ENCODE data around the gene KLHL30. TPM values are rescaled to one million over a fixed set of nuclear protein-coding genes. Genes with fewer than 3 reads are reported as not detected.
"Not testable (repeated sequence)": the region's sequence is repeated elsewhere in the genome, so short reads cannot be mapped to it uniquely, and the experiment has no call there.

Gene KLHL30
- total RNA-seq, 1 donor from 2014 or later = not detected

DNA sequence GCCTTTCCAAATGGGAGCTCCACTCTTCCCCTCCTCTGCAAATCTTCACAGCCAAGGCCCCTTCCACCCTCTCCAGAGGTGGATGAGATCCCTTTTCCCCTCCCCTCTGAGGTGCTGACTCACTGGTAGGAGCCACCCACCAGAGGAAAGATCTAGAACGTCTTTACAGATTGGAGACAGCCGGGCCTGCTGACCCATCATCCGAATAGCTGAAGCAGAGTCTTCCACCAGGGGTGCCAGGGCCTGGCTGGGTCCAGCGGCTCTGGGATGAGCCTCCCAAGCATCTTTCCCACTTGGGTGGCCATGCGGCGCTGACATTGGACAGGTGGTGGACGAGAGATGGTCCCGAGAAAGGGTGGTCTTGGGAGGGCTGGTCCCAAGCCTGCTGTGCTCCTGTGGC lies 29.3 kb downstream of the KLHL30 start:
- DNase-seq = no peak
- ATAC-seq (ENCODE audit: low read depth) = no peak
- H3K4me1 Mint-ChIP-seq = peaks cover 2% of the 10 kb centered on the region
- intact Hi-C loops (cut with micrococcal nuclease) = no loop called here
- H3K4me3 Mint-ChIP-seq = no peak overlapping the region
- TF ChIP-seq CTCF (IDR thresholded peaks at IDR 0.05) = no peak
- no peak overlapping the region for H3K27ac Mint-ChIP-seq
- H3K27me3 Mint-ChIP-seq = peaks cover 9% of the 10 kb centered on the region
- peaks cover 41% of the 10 kb centered on the region for H3K36me3 Mint-ChIP-seq (ENCODE audit: low read depth)
- POLR2A ChIA-PET = no interaction called here
- CTCF ChIA-PET = no interaction called here
- no peaks in the 10 kb centered on the region for H3K9me3 Mint-ChIP-seq

DNA sequence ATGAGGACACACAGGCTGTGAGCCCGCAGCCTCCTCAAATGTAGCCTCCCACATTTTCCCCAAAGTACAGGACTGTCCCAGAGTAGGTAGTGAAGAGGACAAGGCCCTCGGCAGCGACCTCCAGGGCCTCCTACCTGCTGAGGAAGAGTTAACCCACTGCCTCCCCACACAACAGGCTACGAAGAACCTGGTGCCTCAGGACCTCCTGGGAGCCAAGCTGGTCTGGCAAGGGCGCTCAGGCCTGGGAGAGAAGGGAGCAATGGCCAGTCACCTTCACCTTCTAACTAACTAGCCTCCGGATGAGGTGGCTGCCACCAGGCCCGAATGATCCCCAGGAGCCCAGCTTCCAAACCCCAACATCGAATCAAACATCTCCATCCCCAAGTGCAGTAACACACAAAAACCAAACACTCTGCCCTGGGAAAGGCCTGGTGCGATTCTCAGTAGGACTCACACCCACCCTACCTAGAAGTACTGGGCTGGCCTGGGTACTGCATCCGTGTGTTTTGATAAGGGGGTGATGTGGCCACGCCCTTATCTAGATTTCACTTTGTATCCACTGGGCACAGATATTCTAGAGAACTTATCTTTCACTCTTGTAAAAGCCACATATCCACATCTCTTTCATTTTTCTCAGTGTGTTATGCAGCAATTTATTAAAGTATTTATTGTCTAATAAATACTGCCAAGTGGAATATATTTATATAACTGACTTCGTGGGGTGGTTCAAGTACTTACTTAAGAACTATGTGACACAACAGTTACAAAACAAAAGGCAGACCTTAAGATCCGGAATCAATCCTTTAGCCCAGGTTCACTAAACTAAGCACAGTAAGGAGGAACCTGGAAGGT lies 30.0 kb downstream of the KLHL30 start:
- Mint-ChIP-seq H3K9me3 (no peaks in the 10 kb centered on the region), H3K27me3 (peaks cover 9% of the 10 kb centered on the region), H3K27ac (no peak overlapping the region), H3K36me3 (ENCODE audit: low read depth) (peaks cover 47% of the 10 kb centered on the region), H3K4me1 (peaks cover 2% of the 10 kb centered on the region), H3K4me3 (no peak overlapping the region)
- ATAC-seq (ENCODE audit: low read depth) (no peak), DNase-seq (no peak)
- TF ChIP-seq CTCF (IDR thresholded peaks at IDR 0.05) = no peak
- POLR2A ChIA-PET = no interaction called here
- CTCF ChIA-PET = no interaction called here
- intact Hi-C loops (cut with micrococcal nuclease) = no loop called here

GRCh38 chr2:238169048-238169707 lies 30.7 kb downstream of the KLHL30 start:
- H3K4me1 Mint-ChIP-seq = peaks cover 2% of the 10 kb centered on the region
- H3K27me3 Mint-ChIP-seq = peaks cover 9% of the 10 kb centered on the region
- no peak for TF ChIP-seq CTCF (IDR thresholded peaks at IDR 0.05)
- H3K4me3 Mint-ChIP-seq = no peak overlapping the region
- intact Hi-C loops (cut with micrococcal nuclease) = no loop called here
- ChIA-PET CTCF (no interaction called here), POLR2A (no interaction called here)
- ATAC-seq (ENCODE audit: low read depth) (no peak), DNase-seq (no peak)
- H3K36me3 Mint-ChIP-seq (ENCODE audit: low read depth) = peaks cover 54% of the 10 kb centered on the region
- H3K27ac Mint-ChIP-seq = no peak overlapping the region
- no peaks in the 10 kb centered on the region for H3K9me3 Mint-ChIP-seq

- CTCF ChIA-PET = no interaction called here
- intact Hi-C loops (cut with micrococcal nuclease) = no loop called here
- Mint-ChIP-seq H3K4me3 (no peak overlapping the region), H3K9me3 (no peaks in the 10 kb centered on the region), H3K27ac (no peak overlapping the region), H3K36me3 (ENCODE audit: low read depth) (peaks cover 59% of the 10 kb centered on the region), H3K4me1 (no peaks in the 10 kb centered on the region), H3K27me3 (peaks cover 8% of the 10 kb centered on the region)
- no peak for TF ChIP-seq CTCF (IDR thresholded peaks at IDR 0.05)
- ATAC-seq (ENCODE audit: low read depth) = no peak
- no peak for DNase-seq
- POLR2A ChIA-PET = no interaction called here
These were observed 31.3 kb downstream of the KLHL30 start for GRCh38 chr2:238169708-238170251.

DNA sequence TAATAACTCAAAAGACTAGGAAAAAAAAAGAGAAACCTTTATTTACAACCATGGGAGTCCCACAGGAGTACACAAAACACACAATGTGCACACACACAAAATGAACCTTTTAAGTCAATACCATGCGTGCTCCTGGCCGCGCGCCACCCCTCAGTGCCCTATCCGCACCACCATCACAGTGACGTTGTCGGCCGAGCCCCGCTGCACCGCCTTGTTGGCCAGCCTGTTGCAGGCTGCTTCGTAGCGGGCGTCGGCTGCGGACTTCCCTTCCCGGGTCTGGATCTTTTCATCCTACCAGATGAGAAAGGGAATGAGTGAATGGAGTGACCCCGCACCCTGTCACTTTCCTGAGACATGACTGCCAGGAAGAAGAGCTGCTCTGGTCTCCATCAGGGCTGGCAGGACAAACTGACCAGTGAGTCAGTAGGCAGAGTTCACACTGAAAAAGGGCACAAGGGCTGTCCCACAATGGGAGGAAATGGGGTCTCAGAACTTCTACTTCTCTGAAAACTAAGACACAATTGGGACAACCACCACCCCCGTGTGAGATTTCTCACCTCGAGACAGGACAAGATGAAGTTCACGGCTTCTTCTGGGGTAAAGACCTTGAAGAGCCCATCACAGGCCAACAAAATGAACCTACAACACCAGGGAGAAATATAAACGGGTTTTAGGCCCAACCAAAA lies 32.1 kb downstream of the KLHL30 start:
- ATAC-seq (ENCODE audit: low read depth) = no peak
- Mint-ChIP-seq H3K4me1 (no peaks in the 10 kb centered on the region), H3K36me3 (ENCODE audit: low read depth) (peaks cover 66% of the 10 kb centered on the region), H3K27ac (no peak overlapping the region), H3K4me3 (no peak overlapping the region), H3K27me3 (peaks cover under 1% of the 10 kb centered on the region), H3K9me3 (no peaks in the 10 kb centered on the region)
- no peak for DNase-seq
- intact Hi-C loops (cut with micrococcal nuclease) = no loop called here
- TF ChIP-seq CTCF (IDR thresholded peaks at IDR 0.05) = no peak
- ChIA-PET CTCF (no interaction called here), POLR2A (no interaction called here)

- H3K4me3 Mint-ChIP-seq; H3K27ac Mint-ChIP-seq; intact Hi-C loops (cut with micrococcal nuclease); H3K27me3 Mint-ChIP-seq; H3K4me1 Mint-ChIP-seq; ATAC-seq (ENCODE audit: low read depth); H3K9me3 Mint-ChIP-seq; CTCF ChIA-PET; DNase-seq: not testable (repeated sequence)
- H3K36me3 Mint-ChIP-seq (ENCODE audit: low read depth) = peaks cover 70% of the 10 kb centered on the region
- POLR2A ChIA-PET = interaction anchor here (0.6 kb wide), 1 partner anchor 21 kb away, joined by 3 read pairs; no protein-coding TSS in a partner anchor
These were observed 32.6 kb downstream of the KLHL30 start for GRCh38 chr2:238171072-238171431.
